ENCODE measurements around the gene AQP6.

Gene AQP6

DNA sequence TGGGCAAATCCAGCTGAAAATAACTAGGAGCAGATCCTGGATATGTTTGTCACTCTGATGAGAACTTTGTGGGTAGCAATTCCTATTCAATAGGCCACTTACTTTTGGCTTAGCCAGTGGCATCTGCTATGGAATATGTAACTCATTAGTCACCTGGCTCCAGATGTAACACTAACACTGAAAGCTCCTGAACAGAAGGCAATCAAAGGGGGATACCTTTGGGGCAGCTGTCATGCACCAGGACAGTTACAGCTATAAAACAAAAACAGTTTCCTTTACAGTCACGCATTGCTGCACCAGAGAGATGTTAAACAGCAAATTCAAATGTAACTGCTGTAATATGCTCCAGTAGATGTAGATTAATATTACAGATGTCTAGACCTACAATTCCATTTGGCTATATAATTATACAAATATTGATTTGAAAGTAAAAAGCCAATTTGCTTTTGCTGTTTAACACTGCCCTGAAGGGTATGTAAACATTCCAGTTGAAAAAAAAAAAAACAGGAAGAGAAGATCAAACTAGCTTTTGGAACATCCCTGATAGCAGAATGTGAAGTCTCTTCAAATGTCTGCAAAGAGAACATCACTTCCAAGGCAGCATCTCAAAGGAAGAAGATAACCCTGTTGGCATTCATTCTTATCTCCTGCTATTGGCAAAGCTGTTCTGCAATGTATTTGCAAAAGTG is 34.2 kb downstream of the AQP6 start:
- DNase-seq: no peak

DNA sequence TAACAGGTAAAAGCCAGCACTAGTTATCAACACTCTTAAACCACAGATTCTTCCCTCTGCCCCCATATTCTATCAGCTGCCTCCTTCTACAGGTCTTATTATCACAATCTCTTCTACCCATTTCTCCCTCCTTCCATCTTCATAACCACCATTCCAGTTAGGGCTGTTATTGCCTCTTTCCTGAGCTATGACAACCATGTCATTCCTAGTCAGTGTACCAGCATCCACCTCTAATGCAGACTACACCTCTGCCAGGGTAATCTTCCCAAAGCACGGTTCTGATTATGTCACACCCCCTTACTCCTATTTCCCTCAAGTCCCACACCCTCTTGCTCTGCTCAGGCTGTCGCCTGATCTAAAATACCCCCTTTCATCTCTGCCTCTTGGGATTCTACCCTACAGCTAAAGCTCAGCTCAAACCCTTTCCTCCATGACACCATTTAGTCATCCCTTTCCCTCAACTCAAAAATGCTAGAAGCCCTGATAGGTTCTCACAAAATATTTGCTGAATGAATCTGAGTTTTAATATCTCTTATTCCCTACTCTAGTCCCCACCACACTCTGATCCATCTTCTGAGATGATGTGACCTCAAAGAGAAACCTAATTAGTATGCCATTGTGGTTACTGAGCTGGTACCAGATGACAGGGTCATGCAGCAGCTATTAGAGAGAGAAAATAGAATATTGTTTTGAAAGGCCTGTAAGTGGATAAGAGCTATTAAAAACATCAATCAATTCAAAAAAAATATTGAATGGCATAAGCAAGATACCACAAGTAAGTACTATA is 40.8 kb downstream of the AQP6 start:
- no peak for DNase-seq

DNA sequence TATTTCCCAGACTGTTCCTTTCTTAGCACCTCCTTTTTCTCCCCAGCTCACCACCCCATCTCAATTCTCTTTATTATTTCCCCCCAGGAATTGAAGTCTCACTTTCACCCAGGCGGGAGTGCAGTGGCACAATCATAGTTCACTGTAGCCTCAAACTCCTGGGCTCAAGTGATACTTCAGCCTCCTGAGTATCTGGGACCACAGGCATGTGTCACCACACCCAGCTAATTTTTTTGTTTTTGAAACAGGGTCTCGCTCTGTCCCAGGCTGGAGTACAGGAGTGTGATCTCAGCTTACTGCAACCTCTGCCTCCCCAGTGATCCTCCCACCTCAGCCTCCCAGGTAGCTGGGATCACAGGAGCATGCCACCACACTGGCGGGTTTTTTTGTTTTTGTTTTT is 41.6 kb downstream of the AQP6 start:
- DNase-seq: no peak

DNA sequence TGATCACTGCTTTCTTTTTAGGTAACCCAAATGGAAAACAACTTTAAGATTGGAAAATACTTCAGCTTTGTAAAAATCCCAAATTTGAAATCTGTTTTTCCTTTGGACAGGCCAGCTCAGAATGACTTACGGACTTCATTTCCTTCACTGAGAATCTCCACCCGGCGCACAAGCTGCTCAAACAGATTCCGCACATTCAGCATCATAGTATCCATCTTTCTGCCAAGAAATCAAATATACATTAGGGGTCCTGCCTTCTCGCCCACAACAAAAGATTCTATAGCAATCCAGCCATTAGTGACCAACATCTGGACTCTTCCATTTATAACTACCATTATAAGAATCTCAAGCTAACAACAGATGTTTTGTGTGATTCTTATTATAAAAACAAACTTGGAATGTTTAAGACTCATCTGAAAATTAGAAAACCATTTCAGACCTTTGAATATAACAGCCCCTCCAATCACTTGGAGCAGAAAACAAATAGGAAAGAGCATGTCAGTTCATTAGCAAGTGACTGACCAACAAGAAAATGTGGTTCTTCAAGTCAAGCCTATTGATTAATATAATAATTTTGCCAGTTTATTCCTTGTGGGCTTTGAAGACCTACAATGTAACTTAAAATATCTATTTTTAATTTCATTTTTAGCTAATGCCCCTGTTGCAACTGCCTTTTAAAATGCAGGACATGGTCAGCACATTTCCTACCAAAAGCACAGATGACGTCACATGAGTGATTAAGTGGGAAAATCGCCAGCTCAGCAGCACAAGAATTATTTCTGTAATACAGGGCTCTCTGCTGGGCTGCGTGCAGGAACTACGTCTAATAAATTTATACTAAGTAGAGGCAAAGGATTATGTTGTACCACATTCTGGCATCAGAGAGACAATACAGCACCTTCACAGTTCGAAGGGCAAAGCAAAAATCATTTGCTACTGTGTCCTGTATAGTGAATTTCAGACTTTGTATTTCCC is 44.0 kb downstream of the AQP6 start:
- DNase-seq: no peak

DNA sequence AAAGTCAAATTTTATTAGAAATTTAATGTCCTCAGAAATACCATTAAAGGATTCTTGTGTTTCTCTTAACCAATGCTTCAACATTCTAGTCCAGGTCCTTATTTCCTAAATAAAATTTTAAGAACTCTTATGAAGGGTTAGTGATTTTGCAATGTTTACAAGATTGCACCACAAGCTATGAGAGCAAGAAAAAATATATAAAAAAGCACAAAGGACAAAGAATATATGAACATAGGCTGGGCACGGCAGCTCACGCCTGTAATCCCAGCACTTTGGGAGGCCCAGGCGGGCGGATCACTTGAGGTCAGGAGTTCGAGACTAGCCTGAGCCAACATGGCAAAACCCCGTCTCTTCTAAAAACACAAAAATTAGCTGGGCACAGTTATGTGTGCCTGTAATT is 44.9 kb downstream of the AQP6 start:
- no peak for DNase-seq

DNA sequence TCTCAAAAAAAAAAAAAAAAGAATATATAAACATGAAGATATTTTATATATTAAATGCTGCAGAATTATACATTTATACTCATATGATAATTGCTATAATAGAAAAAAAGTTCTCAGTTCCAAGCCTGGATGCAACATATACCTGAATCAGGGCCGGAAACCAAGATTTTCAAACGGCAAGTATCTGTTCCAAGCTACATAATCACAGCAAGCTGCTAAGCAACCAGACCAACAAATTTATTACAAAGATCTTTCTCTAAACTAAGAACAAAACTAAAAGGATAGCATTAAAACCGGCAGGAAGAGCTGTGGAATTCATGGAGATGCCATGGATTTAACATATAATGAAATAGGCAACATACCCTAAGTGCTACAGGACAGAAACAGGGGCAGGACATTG is 45.4 kb downstream of the AQP6 start:
- no peak for DNase-seq

DNA sequence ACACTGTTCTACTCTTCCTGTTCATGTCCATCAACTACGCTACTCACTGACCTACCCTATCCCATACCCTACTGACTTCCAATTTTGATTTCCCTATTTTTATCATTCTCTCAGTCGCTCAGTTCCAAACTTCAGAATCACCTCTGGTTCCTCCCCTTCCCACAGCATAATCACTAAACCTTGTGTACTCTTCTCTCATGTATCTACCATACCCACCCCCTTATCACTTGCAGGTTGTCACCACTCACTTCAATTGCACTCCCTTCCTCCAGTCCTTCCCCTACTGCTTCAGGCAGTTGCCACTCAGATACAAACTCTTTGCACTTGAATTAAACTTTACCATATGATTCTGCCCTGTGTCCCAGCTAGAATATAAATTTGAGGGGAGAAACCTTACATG is 46.2 kb downstream of the AQP6 start:
- DNase-seq: no peak

DNA sequence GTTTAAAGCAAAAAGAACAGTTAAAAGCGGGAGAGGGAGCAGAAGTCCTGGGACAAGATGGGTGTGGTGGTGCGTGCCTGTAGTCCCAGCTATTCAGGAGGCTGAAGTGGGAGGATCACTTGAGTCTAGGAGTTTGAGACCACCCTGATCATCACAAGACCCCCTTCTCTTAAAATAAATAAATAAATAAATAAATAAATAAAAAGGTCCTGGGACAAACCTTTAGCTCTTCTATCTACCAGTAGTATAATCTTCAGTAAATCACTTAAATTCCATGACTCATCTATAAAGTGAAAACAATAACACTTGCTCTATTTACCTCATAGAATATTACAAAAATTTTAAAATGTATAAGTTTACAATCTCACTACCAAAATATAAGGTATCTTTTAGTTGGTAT is 46.8 kb downstream of the AQP6 start:
- DNase-seq: no peak

DNA sequence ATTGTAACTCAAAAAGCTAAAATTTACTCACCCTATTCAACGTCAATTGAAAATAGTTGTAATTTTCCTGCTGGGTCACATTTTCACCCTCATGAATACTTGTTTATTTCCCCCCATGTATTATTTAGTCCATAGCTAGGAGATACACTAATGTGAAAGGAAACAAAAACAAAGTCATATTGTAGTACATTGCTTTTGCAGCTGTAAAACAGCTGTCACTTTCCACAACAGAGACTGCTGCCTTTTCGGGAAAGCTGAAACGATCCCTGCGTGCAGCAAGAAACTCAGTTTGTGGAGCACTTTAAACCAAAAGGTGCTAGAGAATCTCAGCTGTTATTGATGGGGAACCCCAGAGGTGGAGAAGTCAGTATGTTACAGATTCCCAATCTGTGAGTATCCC is 48.3 kb downstream of the AQP6 start:
- DNase-seq: no peak

DNA sequence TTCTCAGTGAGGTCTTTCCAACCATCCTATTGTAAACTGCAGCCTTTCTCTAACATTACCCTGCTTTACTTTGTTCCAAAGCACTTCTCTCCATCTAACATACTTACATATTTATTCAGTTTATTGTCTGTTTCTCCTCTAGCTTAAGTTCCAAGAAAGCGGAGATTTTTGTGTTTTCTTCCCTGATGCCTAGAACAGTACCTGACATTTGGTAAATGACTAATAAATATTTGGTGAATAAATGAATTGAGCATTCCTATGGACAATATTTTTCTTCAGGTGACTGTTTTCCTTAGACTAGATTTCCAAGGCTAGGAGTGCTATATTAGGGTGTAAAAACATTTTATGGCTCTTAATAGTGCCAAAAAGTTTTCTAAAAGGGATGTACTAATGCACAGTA is 50.2 kb downstream of the AQP6 start:
- no peak for DNase-seq

DNA sequence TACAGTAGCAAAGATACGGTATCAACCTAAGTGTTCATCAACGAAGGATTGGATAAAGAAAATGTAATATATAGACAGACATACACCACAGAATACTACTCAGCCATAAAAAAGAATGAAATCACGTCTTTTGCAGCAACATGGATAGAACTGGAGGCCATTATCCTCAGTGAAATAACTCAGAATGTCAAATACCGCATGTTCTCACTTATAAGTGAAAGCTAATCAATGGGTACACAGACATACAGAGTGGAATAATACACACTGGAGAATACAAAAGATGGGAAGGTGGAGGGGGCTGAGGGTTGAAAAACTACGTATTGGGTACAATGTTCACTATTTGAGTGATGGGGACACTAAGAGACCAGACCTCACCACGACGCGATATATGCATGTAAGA is 51.5 kb downstream of the AQP6 start:
- DNase-seq: no peak

DNA sequence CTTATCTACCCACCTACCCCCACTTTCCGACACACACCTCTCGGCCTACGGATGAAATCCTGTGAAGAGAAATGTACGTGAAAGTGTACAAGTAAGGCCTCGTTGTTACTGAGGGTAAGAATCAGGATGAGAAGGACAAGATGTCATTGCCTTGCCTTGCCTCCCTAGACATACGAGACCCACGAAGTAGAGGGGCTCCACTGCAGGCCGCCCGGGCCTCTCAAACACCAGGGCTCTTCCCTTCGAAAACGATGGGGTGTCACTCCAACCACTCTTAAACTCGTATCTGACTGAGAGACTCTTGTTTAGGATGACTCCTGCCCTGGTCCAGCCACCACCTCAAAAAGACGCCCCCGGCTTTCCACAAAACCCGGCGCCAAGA is 52.0 kb downstream of the AQP6 start:
- DNase-seq: no peak

DNA sequence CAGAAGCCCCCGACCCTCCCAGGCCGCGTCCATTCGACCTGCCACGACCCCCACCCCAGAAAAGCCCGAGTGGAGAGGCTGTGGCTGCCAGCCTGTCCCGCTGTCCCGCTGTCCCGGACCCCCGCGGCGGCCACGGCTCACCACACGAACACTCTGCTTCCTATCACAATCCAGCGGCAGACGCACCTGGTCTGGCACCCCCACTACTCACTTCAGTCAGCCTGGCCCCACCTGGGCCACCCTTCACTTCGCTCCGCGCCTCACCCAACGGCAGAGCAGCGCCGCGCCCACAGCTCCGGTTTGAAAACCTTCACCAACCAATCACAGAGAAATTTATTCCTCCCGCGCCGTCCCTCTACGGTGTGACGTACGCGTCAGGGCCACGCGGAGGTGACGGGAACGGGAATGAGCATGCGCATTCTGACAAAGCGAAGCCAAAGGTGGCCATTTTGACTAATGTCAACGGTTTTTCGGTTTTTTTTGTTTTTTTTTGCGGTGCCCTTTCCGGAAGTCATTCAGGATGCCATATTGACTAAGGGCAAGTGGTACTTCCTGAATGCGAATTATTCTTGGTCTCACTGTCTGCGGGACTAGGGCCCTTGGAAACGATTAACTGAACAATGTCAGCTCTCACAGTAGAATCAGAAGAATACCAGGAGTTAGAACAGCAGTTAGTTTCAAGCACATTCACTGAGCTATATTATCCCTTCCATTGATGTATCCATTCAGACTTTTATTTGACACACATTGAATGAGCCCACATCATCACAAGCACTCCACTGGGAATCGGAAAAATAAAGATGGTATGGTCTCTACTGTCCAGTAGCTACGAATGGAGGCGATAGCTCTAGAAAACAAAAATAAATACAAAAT is 52.7 kb downstream of the AQP6 start, which contains the start of gene RACGAP1:
Gene RACGAP1, minus strand, starts transcription at position 308 of the 873 bp plus-strand sequence. CDS start 8,779 bp downstream, outside the sequence.
- peak; percentile 94 for DNase-seq

DNA sequence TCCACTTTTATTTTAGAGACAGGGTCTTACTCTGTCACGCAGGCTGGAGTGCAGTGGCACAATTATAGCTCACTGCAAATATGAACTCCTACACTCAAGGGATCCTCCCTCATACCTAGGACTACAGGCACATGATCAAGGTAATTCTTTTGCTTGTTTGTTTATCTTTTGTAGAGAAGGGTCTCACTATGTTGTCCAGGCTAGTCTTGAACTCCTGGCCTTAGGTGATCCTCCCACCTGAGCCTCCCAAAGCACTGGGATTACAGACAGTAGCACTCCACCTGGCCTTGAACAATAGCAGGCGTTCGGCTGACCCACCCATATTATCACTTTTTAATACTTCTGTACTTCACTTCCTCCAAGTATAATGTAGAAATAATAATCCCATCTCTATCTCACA is 53.9 kb downstream of the AQP6 start:
- DNase-seq: no peak

Measured in NCI-H510A (cell line).